ENCODE measurements around the gene DPY19L1.
"Not testable (repeated sequence)": the region's sequence is repeated elsewhere in the genome, so short reads cannot be mapped to it uniquely, and the experiment has no call there.

The DPY19L1 gene

GRCh38 chr7:34939175-34939574 lies 98.1 kb downstream of the DPY19L1 start:
- Histone ChIP-seq H3K4me1 (no peaks in the 10 kb centered on the region), H3K9ac (no peak overlapping the region), H3K36me3 (peaks cover 6% of the 10 kb centered on the region), H3K27me3 (no peaks in the 10 kb centered on the region), H3K27ac (no peak overlapping the region), H4K20me1 (no peaks in the 10 kb centered on the region), H3K4me2 (no peak overlapping the region), H3K4me3 (no peak overlapping the region), H3K9me3 (no peaks in the 10 kb centered on the region)
- TF ChIP-seq Cebpa-rat (IDR thresholded peaks at IDR 0.05) = no peak

GRCh38 chr7:34935735-34936165 lies 101.5 kb downstream of the DPY19L1 start:
- H3K9me3 ChIP-seq, H3K4me2 ChIP-seq, H3K9ac ChIP-seq, H3K27me3 ChIP-seq, H3K27ac ChIP-seq, H3K4me3 ChIP-seq, H3K36me3 ChIP-seq, H3K4me1 ChIP-seq, H4K20me1 ChIP-seq: not testable (repeated sequence)

GRCh38 chr7:34931739-34932138 lies 105.5 kb downstream of the DPY19L1 start:
- no peak for TF ChIP-seq Cebpa-rat (IDR thresholded peaks at IDR 0.05)
- Histone ChIP-seq H3K4me2 (no peak overlapping the region), H4K20me1 (no peaks in the 10 kb centered on the region), H3K27me3 (no peaks in the 10 kb centered on the region), H3K9ac (no peak overlapping the region), H3K36me3 (peaks cover 9% of the 10 kb centered on the region), H3K4me1 (no peaks in the 10 kb centered on the region), H3K9me3 (no peaks in the 10 kb centered on the region), H3K27ac (no peak overlapping the region), H3K4me3 (no peak overlapping the region)

- not testable (repeated sequence) for H3K27me3 ChIP-seq, H4K20me1 ChIP-seq
These were observed 107.5 kb downstream of the DPY19L1 start for GRCh38 chr7:34929783-34930182.

GRCh38 chr7:34928560-34928959 lies 108.7 kb downstream of the DPY19L1 start:
- Histone ChIP-seq H3K9ac (no peak overlapping the region), H4K20me1 (no peaks in the 10 kb centered on the region), H3K4me2 (no peak overlapping the region), H3K27me3 (no peaks in the 10 kb centered on the region), H3K36me3 (peaks cover 9% of the 10 kb centered on the region), H3K9me3 (no peaks in the 10 kb centered on the region), H3K4me3 (no peak overlapping the region), H3K27ac (no peak overlapping the region), H3K4me1 (no peaks in the 10 kb centered on the region)
- no peak for TF ChIP-seq Cebpa-rat (IDR thresholded peaks at IDR 0.05)

More at GRCh38 chr7:34929783-34930182, 107.5 kb downstream of the DPY19L1 start:
- H3K9me3 ChIP-seq, H3K9ac ChIP-seq, H3K27ac ChIP-seq, H3K4me1 ChIP-seq, H3K4me2 ChIP-seq, H3K4me3 ChIP-seq, H3K36me3 ChIP-seq: not testable (repeated sequence)

- H3K36me3 ChIP-seq = peaks cover 9% of the 10 kb centered on the region
- H3K4me1 ChIP-seq = no peaks in the 10 kb centered on the region
- no peaks in the 10 kb centered on the region for H3K9me3 ChIP-seq
- no peak overlapping the region for H3K9ac ChIP-seq
- no peak overlapping the region for H3K27ac ChIP-seq
- no peak overlapping the region for H3K4me2 ChIP-seq
- no peak overlapping the region for H3K4me3 ChIP-seq
- no peak for TF ChIP-seq Cebpa-rat (IDR thresholded peaks at IDR 0.05)
- no peaks in the 10 kb centered on the region for H3K27me3 ChIP-seq
- no peaks in the 10 kb centered on the region for H4K20me1 ChIP-seq
These were observed 109.2 kb downstream of the DPY19L1 start for GRCh38 chr7:34928052-34928451.

GRCh38 chr7:34920470-34920869 lies 116.8 kb downstream of the DPY19L1 start:
- H3K4me3 ChIP-seq, H4K20me1 ChIP-seq: not testable (repeated sequence)

GRCh38 chr7:34919038-34919437 lies 118.2 kb downstream of the DPY19L1 start:
- not testable (repeated sequence) for H3K9ac ChIP-seq, H3K27me3 ChIP-seq, H3K4me2 ChIP-seq, H3K4me3 ChIP-seq, H3K36me3 ChIP-seq, H3K27ac ChIP-seq, H4K20me1 ChIP-seq, H3K9me3 ChIP-seq, H3K4me1 ChIP-seq

More at GRCh38 chr7:34920470-34920869, 116.8 kb downstream of the DPY19L1 start:
- H3K4me1 ChIP-seq, H3K27me3 ChIP-seq, H3K4me2 ChIP-seq, H3K27ac ChIP-seq, H3K9ac ChIP-seq, H3K36me3 ChIP-seq, H3K9me3 ChIP-seq: not testable (repeated sequence)

GRCh38 chr7:34918198-34918861 lies 119.0 kb downstream of the DPY19L1 start:
- H3K36me3 ChIP-seq, H3K4me2 ChIP-seq, H3K4me1 ChIP-seq, H3K27ac ChIP-seq, H3K27me3 ChIP-seq, H4K20me1 ChIP-seq, H3K9ac ChIP-seq, H3K9me3 ChIP-seq, H3K4me3 ChIP-seq: not testable (repeated sequence)

- H3K9ac ChIP-seq, H3K4me1 ChIP-seq, H3K36me3 ChIP-seq, H3K4me3 ChIP-seq, H4K20me1 ChIP-seq, H3K27me3 ChIP-seq, H3K27ac ChIP-seq, H3K9me3 ChIP-seq, H3K4me2 ChIP-seq: not testable (repeated sequence)
These were observed 119.8 kb downstream of the DPY19L1 start for GRCh38 chr7:34917515-34917914.

GRCh38 chr7:34916267-34916666 lies 121.0 kb downstream of the DPY19L1 start:
- Histone ChIP-seq H3K9me3 (peaks cover 9% of the 10 kb centered on the region; the same call in 1 of the 2 replicates), H3K4me2 (no peak overlapping the region), H4K20me1 (no peaks in the 10 kb centered on the region), H3K4me3 (no peak overlapping the region), H3K27ac (no peak overlapping the region), H3K4me1 (no peaks in the 10 kb centered on the region), H3K9ac (no peak overlapping the region), H3K27me3 (no peaks in the 10 kb centered on the region), H3K36me3 (no peaks in the 10 kb centered on the region)
- TF ChIP-seq Cebpa-rat (IDR thresholded peaks at IDR 0.05) = no peak
